Fibroblast of lung (primary cell): ENCODE results near the gene ERMP1.

Experiments
- EZH2 ChIP-seq: IDR thresholded peaks from 2 replicates; pipeline ENCODE4 v1.5.1; 2012; ENCODE audit warnings: low read length, control low read depth, mild to moderate bottlenecking; ENCODE audit errors: missing control alignments
- TF ChIP-seq, protein P1 (sequence below), 2 donors: IDR thresholded peaks in 1 of 2; conservative IDR thresholded peaks in 1 of 2; 1 replicate in 1 of 2; 2 replicates in 1 of 2; pipeline ENCODE4 v1.5.1; 2011 to 2012; ENCODE audit warnings: low read length in 2 of 2, control low read depth in 1 of 2, inconsistent platforms in 1 of 2, low read depth in 1 of 2, mild to moderate bottlenecking in 1 of 2

DNA sequence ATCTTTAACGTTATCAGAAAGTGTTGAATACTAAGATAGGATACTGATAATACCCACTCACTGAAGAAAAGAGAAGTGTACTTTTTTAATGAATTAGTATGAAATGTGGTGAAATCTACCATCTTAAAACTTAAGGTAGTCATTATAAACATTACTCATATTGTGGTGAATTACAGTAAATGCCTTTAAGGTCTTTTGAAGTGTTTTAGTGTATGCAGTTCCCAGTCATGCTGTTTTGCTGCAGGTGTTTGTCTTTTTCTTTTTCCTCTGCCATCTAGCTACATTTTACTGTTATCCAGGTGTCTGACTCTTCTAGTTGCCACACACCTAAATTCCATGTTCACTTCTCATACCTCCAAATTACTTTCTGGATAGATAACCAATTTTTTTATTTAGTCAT, 72.6 kb downstream of the ERMP1 start:
- TF ChIP-seq, protein P1, sequence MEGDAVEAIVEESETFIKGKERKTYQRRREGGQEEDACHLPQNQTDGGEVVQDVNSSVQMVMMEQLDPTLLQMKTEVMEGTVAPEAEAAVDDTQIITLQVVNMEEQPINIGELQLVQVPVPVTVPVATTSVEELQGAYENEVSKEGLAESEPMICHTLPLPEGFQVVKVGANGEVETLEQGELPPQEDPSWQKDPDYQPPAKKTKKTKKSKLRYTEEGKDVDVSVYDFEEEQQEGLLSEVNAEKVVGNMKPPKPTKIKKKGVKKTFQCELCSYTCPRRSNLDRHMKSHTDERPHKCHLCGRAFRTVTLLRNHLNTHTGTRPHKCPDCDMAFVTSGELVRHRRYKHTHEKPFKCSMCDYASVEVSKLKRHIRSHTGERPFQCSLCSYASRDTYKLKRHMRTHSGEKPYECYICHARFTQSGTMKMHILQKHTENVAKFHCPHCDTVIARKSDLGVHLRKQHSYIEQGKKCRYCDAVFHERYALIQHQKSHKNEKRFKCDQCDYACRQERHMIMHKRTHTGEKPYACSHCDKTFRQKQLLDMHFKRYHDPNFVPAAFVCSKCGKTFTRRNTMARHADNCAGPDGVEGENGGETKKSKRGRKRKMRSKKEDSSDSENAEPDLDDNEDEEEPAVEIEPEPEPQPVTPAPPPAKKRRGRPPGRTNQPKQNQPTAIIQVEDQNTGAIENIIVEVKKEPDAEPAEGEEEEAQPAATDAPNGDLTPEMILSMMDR (conservative IDR thresholded peaks at IDR 0.05 in 1 of 2, IDR thresholded peaks at IDR 0.05 in 1 of 2; ENCODE audit: low read depth in 1 of 2, low read length in 2 of 2), result no peak
- no peak for TF ChIP-seq EZH2
